Left ventricle myocardium inferior (tissue), 1 donor: ENCODE results near the gene MKNK2. TPM values are rescaled to one million over a fixed set of nuclear protein-coding genes. Genes with fewer than 3 reads are reported as not detected.

ENCODE experiments used
- DNase-seq: peaks from one replicate; pipeline ENCODE4 v3.0.0-alpha.2; 2020
- H3K27ac ChIP-seq: fragments of 200-600 bp; replicated peaks from 2 replicates; pipeline ENCODE4 v1.8.0; 2021
- H3K27me3 ChIP-seq: fragments of 200-600 bp; 2 replicates; pipeline ENCODE4 v1.8.0; 2021; ENCODE audit warnings: low read depth
- H3K36me3 ChIP-seq: fragments of 200-600 bp; 2 replicates; pipeline ENCODE4 v1.8.0; 2021
- H3K4me1 ChIP-seq: fragments of 200-600 bp; 2 replicates; pipeline ENCODE4 v1.8.0; 2021
- H3K4me3 ChIP-seq: fragments of 200-600 bp; 2 replicates; pipeline ENCODE4 v1.8.0; 2021; ENCODE audit warnings: mild to moderate bottlenecking, moderate library complexity
- H3K9me3 ChIP-seq: fragments of 200-600 bp; replicated peaks from 2 replicates; pipeline ENCODE4 v1.8.0; 2021
- intact Hi-C: fragments of 100-400 bp; cut with micrococcal nuclease; formaldehyde crosslinking; loops from one replicate; pipeline ENCODE4 v1.11.0; 2022
- total RNA-seq: library from RNA; stranded (reverse); fragmentation: NEBNext Ultra II Directional; extraction: Animal tissue kit (Norgen Biotek cat#: 25700); gene quantifications from one replicate; pipeline ENCODE4 v1.2.1, GENCODE V29; 2021
- TF ChIP-seq, protein P1 (sequence below): fragments of 200-600 bp; IDR thresholded peaks from 2 replicates; pipeline ENCODE4 v1.8.0; 2021; ENCODE audit warnings: antibody characterized with exemption, mild to moderate bottlenecking, borderline replicate concordance
- donor health status: DM: no; HTN: yes; CAD: no; lungs with severe emphysema.

MKNK2 gene
- total RNA-seq, 1 donor from 2014 or later = 200 TPM

GRCh38 chr19:2077398-2077797 lies 26.4 kb upstream of the MKNK2 start:
- Histone ChIP-seq H3K4me1 (peaks cover 8% of the 10 kb centered on the region), H3K36me3 (peaks cover 92% of the 10 kb centered on the region), H3K27ac (no peak overlapping the region), H3K27me3 (no peaks in the 10 kb centered on the region), H3K9me3 (no peaks in the 10 kb centered on the region), H3K4me3 (no peak overlapping the region)
- TF ChIP-seq, protein P1, sequence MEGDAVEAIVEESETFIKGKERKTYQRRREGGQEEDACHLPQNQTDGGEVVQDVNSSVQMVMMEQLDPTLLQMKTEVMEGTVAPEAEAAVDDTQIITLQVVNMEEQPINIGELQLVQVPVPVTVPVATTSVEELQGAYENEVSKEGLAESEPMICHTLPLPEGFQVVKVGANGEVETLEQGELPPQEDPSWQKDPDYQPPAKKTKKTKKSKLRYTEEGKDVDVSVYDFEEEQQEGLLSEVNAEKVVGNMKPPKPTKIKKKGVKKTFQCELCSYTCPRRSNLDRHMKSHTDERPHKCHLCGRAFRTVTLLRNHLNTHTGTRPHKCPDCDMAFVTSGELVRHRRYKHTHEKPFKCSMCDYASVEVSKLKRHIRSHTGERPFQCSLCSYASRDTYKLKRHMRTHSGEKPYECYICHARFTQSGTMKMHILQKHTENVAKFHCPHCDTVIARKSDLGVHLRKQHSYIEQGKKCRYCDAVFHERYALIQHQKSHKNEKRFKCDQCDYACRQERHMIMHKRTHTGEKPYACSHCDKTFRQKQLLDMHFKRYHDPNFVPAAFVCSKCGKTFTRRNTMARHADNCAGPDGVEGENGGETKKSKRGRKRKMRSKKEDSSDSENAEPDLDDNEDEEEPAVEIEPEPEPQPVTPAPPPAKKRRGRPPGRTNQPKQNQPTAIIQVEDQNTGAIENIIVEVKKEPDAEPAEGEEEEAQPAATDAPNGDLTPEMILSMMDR = no peak
- DNase-seq = no peak
- intact Hi-C loops = no loop called here

- H3K36me3 ChIP-seq = peaks cover 98% of the 10 kb centered on the region
- H3K4me3 ChIP-seq = no peak overlapping the region
- DNase-seq = no peak
- intact Hi-C loops = no loop called here
- no peaks in the 10 kb centered on the region for H3K27me3 ChIP-seq
- no peaks in the 10 kb centered on the region for H3K9me3 ChIP-seq
- no peaks in the 10 kb centered on the region for H3K4me1 ChIP-seq
- no peak overlapping the region for H3K27ac ChIP-seq
- TF ChIP-seq, protein P1 = no peak
These were observed 25.5 kb upstream of the MKNK2 start for GRCh38 chr19:2076526-2076944.

GRCh38 chr19:2072757-2073551 lies 21.9 kb upstream of the MKNK2 start:
- intact Hi-C loops = loop anchor here (5.0 kb wide), 1 partner anchor 56 kb away; the partner anchor contains the start of gene BTBD2
- Histone ChIP-seq H3K27me3 (no peaks in the 10 kb centered on the region), H3K27ac (no peak overlapping the region), H3K9me3 (no peaks in the 10 kb centered on the region), H3K4me1 (peaks cover 6% of the 10 kb centered on the region), H3K36me3 (peaks cover 70% of the 10 kb centered on the region), H3K4me3 (no peak overlapping the region)
- no peak for DNase-seq
- TF ChIP-seq, protein P1 = no peak

GRCh38 chr19:2070986-2071673 lies 20.1 kb upstream of the MKNK2 start:
- Histone ChIP-seq H3K27me3 (no peaks in the 10 kb centered on the region), H3K36me3 (peaks cover 52% of the 10 kb centered on the region), H3K9me3 (no peaks in the 10 kb centered on the region), H3K27ac (no peak overlapping the region), H3K4me3 (no peak overlapping the region), H3K4me1 (peaks cover 6% of the 10 kb centered on the region)
- intact Hi-C loops = loop anchor here (5.0 kb wide), 1 partner anchor 54 kb away; the partner anchor contains the start of gene BTBD2
- DNase-seq = no peak
- TF ChIP-seq, protein P1 = no peak

DNA sequence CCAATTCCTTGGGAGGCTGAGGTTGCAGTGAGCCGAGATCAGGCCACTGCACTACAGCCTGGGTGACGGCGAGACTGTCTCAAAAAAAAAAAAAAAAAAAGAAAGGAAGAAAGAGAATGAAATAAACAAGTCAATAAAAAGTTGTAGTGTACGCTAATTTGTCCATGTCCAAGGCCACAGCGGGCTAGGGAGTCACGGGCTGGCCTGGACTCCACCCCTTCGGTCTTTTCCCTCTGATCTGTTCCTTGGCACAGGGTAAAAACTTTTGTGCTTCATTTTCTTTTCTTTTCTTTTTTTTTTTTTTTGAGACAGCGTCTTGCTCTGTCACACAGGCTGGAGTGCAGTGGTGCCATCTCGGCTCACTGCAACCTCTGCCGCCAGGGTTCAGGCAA lies 19.4 kb upstream of the MKNK2 start:
- intact Hi-C loops = loop anchor here (5.0 kb wide), 1 partner anchor 53 kb away; the partner anchor contains the start of gene BTBD2
- DNase-seq = no peak
- peaks cover 47% of the 10 kb centered on the region for H3K36me3 ChIP-seq
- no peaks in the 10 kb centered on the region for H3K9me3 ChIP-seq
- no peak overlapping the region for H3K27ac ChIP-seq
- TF ChIP-seq, protein P1 = no peak
- H3K27me3 ChIP-seq = no peaks in the 10 kb centered on the region
- no peak overlapping the region for H3K4me3 ChIP-seq
- H3K4me1 ChIP-seq = peaks cover 6% of the 10 kb centered on the region
